Measurements from ENCODE around the gene ACOXL. TPM values are rescaled to one million over a fixed set of nuclear protein-coding genes. Genes with fewer than 3 reads are reported as not detected.

Gene ACOXL
- total and polyA plus RNA-seq, 10 of the 15 experiments (the other 5 are each of a cell fraction or from before 2014, with no cell fraction given) = 0.05 to 1.3 (median 0.71) TPM

GRCh38 chr2:110852051-110852450 is 119.7 kb downstream of the ACOXL start:
- H3K27ac ChIP-seq (ENCODE audit: control insufficient read depth, insufficient read depth) = no peak overlapping the region
- POLR2A ChIA-PET = interaction anchor here (1.4 kb wide), 1 partner anchor 24 kb away, joined by 4 read pairs; no protein-coding TSS in a partner anchor
- intact Hi-C loops (cut with micrococcal nuclease; ENCODE audit: unreplicated experiment) = loop anchor here (10.0 kb wide), 2 partner anchors 203 to 263 kb away; no protein-coding TSS in a partner anchor
- DNase-seq (ENCODE audit: low read depth, low spot score) = no peak
- SMC1A ChIA-PET (ENCODE audit: uncharacterized antibody, unreplicated experiment) = interaction anchor here (2.6 to 3.0 kb wide), 2 partner anchors 33 to 40 kb away, joined by 9 to 29 read pairs; no protein-coding TSS in a partner anchor
- no TSS peak for BruUV-seq (replicated peaks)
- no peaks in the 10 kb centered on the region; the same call in 2 of the 3 replicates for H3K9me3 ChIP-seq (replicated peaks; ENCODE audit: control insufficient read depth, insufficient read depth, low read length)
- H3K79me2 ChIP-seq (ENCODE audit: control insufficient read depth, insufficient read depth, low read length) = no peaks in the 10 kb centered on the region
- H3K4me1 ChIP-seq (ENCODE audit: control insufficient read depth, insufficient read depth, low read length) = peaks cover 13% of the 10 kb centered on the region
- TF ChIP-seq SKIL (IDR thresholded peaks at IDR 0.05; ENCODE audit: low read depth, poor library complexity, severe bottlenecking) (no peak), SREBF1 (IDR thresholded peaks at IDR 0.05; ENCODE audit: low read length) (no peak), CBX3 (IDR thresholded peaks at IDR 0.05; ENCODE audit: borderline replicate concordance, low read depth) (no peak), RUNX3 (IDR thresholded peaks at IDR 0.05; ENCODE audit: low read length) (no peak), RELB (IDR thresholded peaks at IDR 0.05; ENCODE audit: low read depth) (no peak), ZNF384 (IDR thresholded peaks at IDR 0.05; ENCODE audit: borderline replicate concordance, low read depth, low read length) (no peak), USF1 (IDR thresholded peaks at IDR 0.05; ENCODE audit: borderline replicate concordance, extremely low read length, insufficient read depth, low read depth, low read length) (no peak), SUPT20H (IDR thresholded peaks at IDR 0.05; ENCODE audit: borderline replicate concordance, control insufficient read depth, low read depth, low read length) (no peak), NR2F1 (conservative IDR thresholded peaks at IDR 0.05) (no peak), CHD4 (IDR thresholded peaks at IDR 0.05) (no peak), PBX3 (IDR thresholded peaks at IDR 0.05; ENCODE audit: insufficient replicate concordance, low read depth, low read length) (no peak), NR2C1 (IDR thresholded peaks at IDR 0.05) (no peak), MTA2 (IDR thresholded peaks at IDR 0.05; ENCODE audit: low read depth) (no peak)
- no peaks in the 10 kb centered on the region; a peak in 1 of 4 replicates for H3K27me3 ChIP-seq (replicated peaks in 1 of 2; ENCODE audit: control insufficient read depth in 2 of 2, insufficient read depth in 2 of 2, low read length in 1 of 2)
- no peaks in the 10 kb centered on the region for H4K20me1 ChIP-seq (ENCODE audit: control insufficient read depth, insufficient read depth)
- H3K36me3 ChIP-seq (ENCODE audit: control insufficient read depth in 2 of 2, insufficient read depth in 2 of 2, low read length in 1 of 2) = no peaks in the 10 kb centered on the region
- CTCF ChIA-PET = interaction anchor here (0.8 to 4.5 kb wide), 7 partner anchors 9 to 200 kb away, joined by 3 to 50 read pairs (median 4); no protein-coding TSS in a partner anchor
- H2AFZ ChIP-seq (ENCODE audit: control insufficient read depth, low read depth, low read length) = no peak overlapping the region
- ATAC-seq = no peak
- FAIRE-seq = no peak
- H3K4me3 ChIP-seq = no peak overlapping the region
- no peak overlapping the region for H3K4me2 ChIP-seq (ENCODE audit: control insufficient read depth, insufficient read depth)
- H3K9ac ChIP-seq (ENCODE audit: control insufficient read depth, insufficient read depth, low read length) = no peak overlapping the region
- in situ Hi-C loops (cut with MboI) = loop anchor here (25.0 kb wide), 1 partner anchor 360 kb away; no protein-coding TSS in a partner anchor
- RAD21 ChIA-PET (ENCODE audit: unreplicated experiment) = interaction anchor here (1.0 to 3.0 kb wide), 2 partner anchors 20 to 40 kb away, joined by 3 to 15 read pairs; no protein-coding TSS in a partner anchor
- 54% methylated on average over 11 of the region's 11 CpGs for WGBS (ENCODE audit: insufficient coverage, insufficient replicate concordance, low lambda C conversion rate, missing lambda C conversion rate)

Measured in GM12878 (cell line).